GM23248 (cell line): Measurements from ENCODE around the gene ECT2L.

ENCODE experiments used
- EZH2 ChIP-seq: fragments of 200-600 bp; sonication (generic); IDR thresholded peaks from 2 replicates; pipeline ENCODE4 v1.6.1; 2018; ENCODE audit warnings: antibody characterized with exemption, mild to moderate bottlenecking; ENCODE audit not compliant: insufficient read depth, poor library complexity, severe bottlenecking
- EZH2phosphoT487 ChIP-seq: fragments of 200-600 bp; sonication (generic); IDR thresholded peaks from 2 replicates; pipeline ENCODE4 v1.6.1; 2018; ENCODE audit warnings: antibody characterized with exemption, moderate library complexity, mild to moderate bottlenecking, low read depth; ENCODE audit not compliant: insufficient read depth

- TF ChIP-seq EZH2phosphoT487 = no peak
- TF ChIP-seq EZH2 = no peak
Observed at GRCh38 chr6:138869398-138869797, 73.5 kb downstream of the ECT2L start.
